Heart left ventricle (tissue), 13 donors: ENCODE results near the gene CCNT1.

Source experiments
- CTCF ChIP-seq, 12 donors: fragments of 200-600 bp; sonication (generic) in 4 of 12; IDR thresholded peaks; one replicate each; pipeline versions ENCODE4 v1.5.0 to v1.8.0; 2018 to 2022; ENCODE audit warnings: antibody characterized with exemption in 12 of 12, mild to moderate bottlenecking in 5 of 12
- POLR2A ChIP-seq, 2 donors: fragments of 450-650 bp; IDR thresholded peaks; one replicate each; pipeline ENCODE4 v1.6.1; 2017; ENCODE audit warnings: antibody characterized with exemption in 2 of 2, mild to moderate bottlenecking in 2 of 2, moderate library complexity in 2 of 2
- donor health status: ischemic (EF 13 %, LVEDD 7.1; RV severe dilation, severe dysfunction).
- donor health status: DM: no; HTN: yes; CAD: no.
- donor health status: DM: no; HTN: no; CAD: no.
- donor health status: ischemic (EF 25% LVEDD 6.9; RV normal size, moderate dysfunction).
- donor health status: ischemic (EF 25% LVEDD 5.7; RV mildly dilated, moderate dysfunction).
- donor health status: ischemic (EF 35%, LVEDD 5.7; RV mildly dilated, moderate dysfunction).
- donor health status: nonischemic (EF 11% LVEDD 7.7; RV severe dilation, severe dysfunction).
- donor health status: DM: yes; HTN: yes; CAD: no.
- donor health status: PGD.
- donor health status: ischemic (EF 29% LVEDD 5.4; RV normal size, mild dysfunction).
- donor health status: nonischemic (EF 23%, LVEDD 6.1; RV moderate dilation, normal function).

DNA sequence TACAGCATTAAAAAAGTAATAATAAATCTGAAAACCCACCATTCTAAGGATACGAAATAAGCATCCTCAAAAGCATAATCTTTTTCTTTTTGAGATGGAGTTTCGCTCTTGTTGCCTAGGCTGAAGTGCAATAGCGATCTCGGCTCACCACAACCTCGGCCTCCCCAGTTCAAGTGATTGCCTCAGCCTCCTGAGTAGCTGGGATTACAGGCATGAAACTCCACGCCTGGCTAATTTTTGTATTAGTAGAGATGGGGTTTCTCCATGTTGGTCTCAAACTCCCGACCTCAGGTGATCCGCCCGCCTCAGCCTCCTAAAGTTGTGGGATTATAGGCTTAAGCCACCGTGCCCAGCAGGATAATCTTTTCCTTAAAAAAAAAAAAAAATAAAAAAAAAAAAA is 4.3 kb downstream of the CCNT1 start:
- TF ChIP-seq POLR2A (IDR thresholded peaks at IDR 0.05) (no peak), CTCF (IDR thresholded peaks at IDR 0.05) (no peak)
